ENCODE results near the gene MICALL2.

DNA sequence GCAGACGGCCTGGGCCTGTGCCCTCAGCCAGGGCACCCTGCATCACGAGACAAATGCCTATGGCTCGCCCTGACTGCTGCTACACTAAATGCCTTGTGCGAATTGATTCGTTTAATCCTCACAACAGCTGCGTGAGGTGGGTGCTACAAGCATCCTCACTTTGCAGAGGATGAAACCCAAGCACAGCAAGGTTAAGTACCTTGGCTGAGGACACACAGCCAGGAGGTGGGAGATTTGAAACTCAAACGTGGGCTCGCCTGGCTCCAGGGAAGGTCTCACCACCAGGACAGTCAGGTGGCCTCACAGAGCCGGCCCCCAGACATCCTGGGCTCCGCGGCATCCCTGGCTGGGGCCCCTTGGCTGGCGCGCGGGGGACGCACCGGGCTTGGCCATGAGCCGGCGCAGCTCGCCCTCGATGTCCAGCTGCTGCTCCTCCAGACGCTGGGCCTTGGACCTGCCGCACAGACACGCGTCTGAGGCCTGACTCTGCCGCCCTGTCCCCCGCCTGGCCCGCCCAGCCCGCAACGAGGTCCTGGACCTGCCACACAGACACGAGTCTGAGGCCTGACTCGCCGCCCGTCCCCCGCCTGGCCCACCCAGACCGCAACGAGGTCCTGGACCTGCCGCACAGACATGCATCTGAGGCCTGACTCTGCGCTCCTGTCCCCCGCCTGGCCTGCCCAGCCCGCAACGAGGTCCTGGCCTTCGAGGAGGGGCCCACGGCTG, 22.0 kb downstream of the MICALL2 start:
- TF ChIP-seq POLR2AphosphoS5 (IDR thresholded peaks at IDR 0.05) (no peak), POLR2A (IDR thresholded peaks at IDR 0.05; ENCODE audit: low read depth) (no peak), EP300 (IDR thresholded peaks at IDR 0.05) (no peak)
